HCT116 (cell line): Measurements from ENCODE around the gene CD2BP2. TPM values are rescaled to one million over a fixed set of nuclear protein-coding genes. Genes with fewer than 3 reads are reported as not detected.
"Not testable (repeated sequence)": the region's sequence is repeated elsewhere in the genome, so short reads cannot be mapped to it uniquely, and the experiment has no call there.

Source experiments
- ATAC-seq: fragments of 200-7000 bp; cut with Tn5 transposase; 2 replicates; pipeline ENCODE4 v1.9.1; 2020; ENCODE audit warnings: mild to moderate bottlenecking, moderate library complexity
- BruUV-seq: library from RNA; stranded (reverse); fragments of 400-500 nt; replicated peaks from 2 replicates; lab custom pipeline; 2021; lab: Mats Ljungman, UMichigan
- CTCF ChIA-PET: fragments of 300-600 bp; sonication (Branson Sonifier 250); formaldehyde crosslinking; loops from one replicate; lab custom pipeline; 2021; ENCODE audit warnings: antibody characterized with exemption; lab: Charles Lee
- POLR2A ChIA-PET: fragments of 300-600, 350-600 bp; sonication (Branson Sonifier 250); formaldehyde crosslinking; loops from one replicate; lab custom pipeline; 2021; ENCODE audit warnings: antibody characterized with exemption; lab: Charles Lee
- RAD21 ChIA-PET, 2 experiments: fragments of 300-600 bp; sonication (Branson Sonifier 250); formaldehyde crosslinking; loops; one replicate each; lab custom pipeline; 2023; ENCODE audit warnings: low total read pairs in 2 of 2; ENCODE audit not compliant: uncharacterized antibody in 2 of 2, unreplicated experiment in 2 of 2, low non-redundant PET in 1 of 2; lab: Charles Lee
- DNase-seq: peaks from one replicate; pipeline ENCODE4 v3.0.0-alpha.2; 2010; ENCODE audit warnings: low read depth, low spot score
- H2AFZ ChIP-seq: fragments of 200-600 bp; shearing (Covaris generic), sonication (generic); 2 replicates; pipeline ENCODE4 v1.6.1; 2017; ENCODE audit warnings: low read depth, mixed run types, mixed read lengths, antibody characterized with exemption, low read length; ENCODE audit not compliant: poor library complexity, severe bottlenecking
- H3K27ac ChIP-seq: 2 replicates; pipeline ENCODE4 v1.5.1; 2012; ENCODE audit warnings: low read depth, low read length
- H3K27me3 ChIP-seq: fragments of 200-600 bp; sonication (generic); 2 replicates; pipeline ENCODE4 v1.6.1; 2016; ENCODE audit warnings: mixed run types, low read length, mixed read lengths; ENCODE audit not compliant: insufficient read depth
- H3K36me3 ChIP-seq, 2 experiments: fragments of 200-500 bp in 1 of 2; fragments of 200-600 bp in 1 of 2; sonication (Bioruptor generic) in 1 of 2; sonication (generic) in 1 of 2; 2 replicates each; pipeline versions ENCODE4 v1.5.1 to v1.6.1; 2014 to 2016; ENCODE audit warnings: low read length in 2 of 2, inconsistent platforms in 1 of 2, mixed read lengths in 1 of 2, mixed run types in 1 of 2; ENCODE audit not compliant: insufficient read depth in 2 of 2, control insufficient read depth in 1 of 2
- H3K4me1 ChIP-seq, 2 experiments: fragments of 200-600 bp in 1 of 2; sonication (generic) in 1 of 2; 2 replicates each; pipeline versions ENCODE4 v1.5.1 to v1.6.1; 2012 to 2017; ENCODE audit warnings: low read length in 2 of 2, inconsistent platforms in 1 of 2, mild to moderate bottlenecking in 1 of 2, mixed read lengths in 1 of 2, mixed run types in 1 of 2, moderate library complexity in 1 of 2; ENCODE audit not compliant: insufficient read depth in 2 of 2, control insufficient read depth in 1 of 2
- H3K4me2 ChIP-seq: fragments of 200-600 bp; sonication (generic); 2 replicates; pipeline ENCODE4 v1.6.1; 2017; ENCODE audit warnings: mixed run types, low read length, mixed read lengths
- H3K4me3 ChIP-seq, 2 experiments: fragments of 200-600 bp in 1 of 2; sonication (generic) in 1 of 2; replicated peaks in 1 of 2; 2 replicates each; pipeline ENCODE4 v1.5.1; 2011 to 2016; ENCODE audit warnings: low read length in 2 of 2, control low read depth in 1 of 2, low read depth in 1 of 2, mild to moderate bottlenecking in 1 of 2, mixed read lengths in 1 of 2, mixed run types in 1 of 2
- H3K79me2 ChIP-seq: fragments of 200-600 bp; sonication (generic); 2 replicates; pipeline ENCODE4 v1.6.1; 2017; ENCODE audit warnings: mild to moderate bottlenecking, mixed run types, low read length, moderate library complexity, mixed read lengths; ENCODE audit not compliant: insufficient read depth
- H3K9ac ChIP-seq: fragments of 200-600 bp; sonication (generic); 2 replicates; pipeline ENCODE4 v1.6.1; 2016; ENCODE audit warnings: low read length, mixed read lengths
- H3K9me2 ChIP-seq: fragments of 200-600 bp; sonication (generic), shearing (Covaris generic); 2 replicates; pipeline ENCODE4 v1.6.1; 2017; ENCODE audit warnings: mixed run types, mild to moderate bottlenecking, moderate library complexity; ENCODE audit not compliant: insufficient read depth
- H3K9me3 ChIP-seq, 2 experiments: fragments of 200-500 bp in 1 of 2; fragments of 200-600 bp in 1 of 2; sonication (Bioruptor generic) in 1 of 2; sonication (generic) in 1 of 2; 2 replicates each; pipeline ENCODE4 v1.6.1; 2014 to 2017; ENCODE audit warnings: low read length in 2 of 2, mixed read lengths in 2 of 2, inconsistent platforms in 1 of 2, low read depth in 1 of 2, mild to moderate bottlenecking in 1 of 2, mixed run types in 1 of 2, moderate library complexity in 1 of 2; ENCODE audit not compliant: control insufficient read depth in 1 of 2, insufficient read depth in 1 of 2
- H4K20me1 ChIP-seq: fragments of 200-600 bp; sonication (generic), shearing (Covaris generic); 2 replicates; pipeline ENCODE4 v1.6.1; 2017; ENCODE audit warnings: mixed run types, mild to moderate bottlenecking, moderate library complexity; ENCODE audit not compliant: insufficient read depth
- ELF1 ChIP-seq: IDR thresholded peaks from 2 replicates; pipeline ENCODE4 v1.6.1; 2012; ENCODE audit warnings: low read depth, borderline replicate concordance
- EZH2 ChIP-seq: fragments of 200-600 bp; sonication (generic); IDR thresholded peaks from 2 replicates; pipeline ENCODE4 v1.6.1; 2017; ENCODE audit warnings: antibody characterized with exemption, mixed run types
- RAD21 ChIP-seq: IDR thresholded peaks from 2 replicates; pipeline ENCODE4 v1.6.1; 2012; ENCODE audit warnings: low read depth, mild to moderate bottlenecking
- ZNF274 ChIP-seq: fragments of 200-500 bp; sonication (Bioruptor generic); IDR thresholded peaks from 2 replicates; pipeline ENCODE4 v1.6.1; 2014; ENCODE audit warnings: mild to moderate bottlenecking, low read depth, low read length, inconsistent platforms
- intact Hi-C: fragments of 100-400 bp; cut with micrococcal nuclease; formaldehyde crosslinking; loops from 2 replicates; pipeline ENCODE4 v1.10.0; 2022
- total RNA-seq: library from RNA; stranded (reverse); gene quantifications from one replicate; pipeline ENCODE4 v1.2.1, GENCODE V29; 2021; ENCODE audit not compliant: unreplicated experiment
- TF ChIP-seq, protein P1 (sequence below), 3 experiments: fragments of 200-600 bp in 1 of 3; sonication (generic) in 1 of 3; IDR thresholded peaks in 2 of 3; conservative IDR thresholded peaks in 1 of 3; 2 replicates each; pipeline ENCODE4 v1.5.1; 2012 to 2017; ENCODE audit warnings: low read depth in 2 of 3, low read length in 2 of 3, antibody characterized with exemption in 1 of 3, borderline replicate concordance in 1 of 3, control low read depth in 1 of 3, mild to moderate bottlenecking in 1 of 3, mixed read lengths in 1 of 3, mixed run types in 1 of 3, moderate library complexity in 1 of 3; ENCODE audit not compliant: insufficient read depth in 1 of 3

Gene CD2BP2
- total RNA-seq, 1 experiment from 2014 or later, result 51.8 TPM

DNA sequence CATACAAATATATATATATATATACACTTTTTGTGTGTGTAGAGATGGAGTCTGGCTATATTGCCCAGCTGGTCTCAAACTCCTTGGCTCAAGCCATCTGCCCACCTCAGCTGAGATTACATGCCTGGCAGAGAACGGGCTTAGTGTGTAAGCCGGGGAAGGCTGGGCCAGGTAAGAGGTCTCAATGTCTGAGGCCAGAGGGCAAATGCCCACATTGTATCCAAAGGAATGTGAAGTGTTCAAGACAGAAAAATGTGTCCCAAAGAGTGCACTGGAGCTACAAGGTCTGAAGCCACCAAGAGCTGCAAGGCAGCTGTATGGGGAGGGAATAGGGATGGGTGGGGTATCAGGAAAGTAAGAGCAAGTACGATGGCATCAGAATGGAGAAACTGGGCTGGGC, 8.8 kb downstream of the CD2BP2 start:
- H4K20me1 ChIP-seq, result no peaks in the 10 kb centered on the region
- BruUV-seq, result no TSS peak
- no peak overlapping the region for H3K9ac ChIP-seq
- intact Hi-C loops, result no loop called here
- ATAC-seq (no peak), DNase-seq (no peak)
- peaks cover 0 to 12% of the 10 kb centered on the region in 2 experiments; a peak in 2 of 4 replicates for H3K36me3 ChIP-seq
- POLR2A ChIA-PET, result no interaction called here
- H3K9me3 ChIP-seq, result no peaks in the 10 kb centered on the region
- no peak overlapping the region for H3K4me3 ChIP-seq
- CTCF ChIA-PET, result no interaction called here
- H3K27ac ChIP-seq, result no peak overlapping the region
- H3K9me2 ChIP-seq, result no peaks in the 10 kb centered on the region
- RAD21 ChIA-PET, result interaction anchor here in 1 of 2 experiments (0.6 kb wide), 1 partner anchor 61 kb away, joined by 3 read pairs; the partner anchor contains the start of gene ZNF771
- H3K79me2 ChIP-seq, result no peaks in the 10 kb centered on the region
- H3K4me1 ChIP-seq, result peaks cover under 1% of the 10 kb centered on the region in 2 experiments; a peak in 2 of 4 replicates
- no peaks in the 10 kb centered on the region for H3K27me3 ChIP-seq
- no peak for TF ChIP-seq ZNF274
- TF ChIP-seq ELF1, result no peak
- TF ChIP-seq EZH2, result no peak
- no peak for TF ChIP-seq RAD21
- TF ChIP-seq, protein P1, sequence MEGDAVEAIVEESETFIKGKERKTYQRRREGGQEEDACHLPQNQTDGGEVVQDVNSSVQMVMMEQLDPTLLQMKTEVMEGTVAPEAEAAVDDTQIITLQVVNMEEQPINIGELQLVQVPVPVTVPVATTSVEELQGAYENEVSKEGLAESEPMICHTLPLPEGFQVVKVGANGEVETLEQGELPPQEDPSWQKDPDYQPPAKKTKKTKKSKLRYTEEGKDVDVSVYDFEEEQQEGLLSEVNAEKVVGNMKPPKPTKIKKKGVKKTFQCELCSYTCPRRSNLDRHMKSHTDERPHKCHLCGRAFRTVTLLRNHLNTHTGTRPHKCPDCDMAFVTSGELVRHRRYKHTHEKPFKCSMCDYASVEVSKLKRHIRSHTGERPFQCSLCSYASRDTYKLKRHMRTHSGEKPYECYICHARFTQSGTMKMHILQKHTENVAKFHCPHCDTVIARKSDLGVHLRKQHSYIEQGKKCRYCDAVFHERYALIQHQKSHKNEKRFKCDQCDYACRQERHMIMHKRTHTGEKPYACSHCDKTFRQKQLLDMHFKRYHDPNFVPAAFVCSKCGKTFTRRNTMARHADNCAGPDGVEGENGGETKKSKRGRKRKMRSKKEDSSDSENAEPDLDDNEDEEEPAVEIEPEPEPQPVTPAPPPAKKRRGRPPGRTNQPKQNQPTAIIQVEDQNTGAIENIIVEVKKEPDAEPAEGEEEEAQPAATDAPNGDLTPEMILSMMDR (IDR thresholded peaks at IDR 0.05 in 2 of 3, conservative IDR thresholded peaks at IDR 0.05 in 1 of 3; ENCODE audit: borderline replicate concordance in 1 of 3, insufficient read depth in 1 of 3, low read depth in 2 of 3, low read length in 2 of 3), result no peak
- H3K4me2 ChIP-seq, result no peak overlapping the region
- no peak overlapping the region for H2AFZ ChIP-seq

DNA sequence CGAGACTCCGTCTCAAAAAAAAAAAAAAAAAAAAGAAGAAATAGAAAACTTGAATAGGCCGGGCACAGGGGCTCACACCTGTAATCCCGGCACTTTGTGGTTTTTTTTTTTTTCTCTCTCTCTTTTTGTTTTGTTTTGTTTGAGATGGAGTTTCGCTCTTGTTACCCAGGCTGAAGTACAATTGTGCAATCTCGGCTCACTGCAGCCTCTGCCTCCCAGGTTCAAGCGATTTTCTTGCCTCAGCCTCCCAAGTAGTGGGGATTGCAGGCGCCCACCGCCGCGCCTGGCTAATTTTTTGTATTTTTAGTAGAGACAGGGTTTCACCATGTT, 11.7 kb downstream of the CD2BP2 start:
- H3K27ac ChIP-seq, H3K4me2 ChIP-seq, RAD21 ChIA-PET, ATAC-seq, DNase-seq, H3K79me2 ChIP-seq, H3K9me2 ChIP-seq, H3K9me3 ChIP-seq, H4K20me1 ChIP-seq, POLR2A ChIA-PET, H3K4me1 ChIP-seq, H3K4me3 ChIP-seq, H2AFZ ChIP-seq, BruUV-seq, H3K27me3 ChIP-seq, H3K9ac ChIP-seq, H3K36me3 ChIP-seq, intact Hi-C loops: not testable (repeated sequence)
- CTCF ChIA-PET, result interaction anchor here (0.7 kb wide), 1 partner anchor 289 kb away, joined by 4 read pairs; no protein-coding TSS in a partner anchor
